ENCODE results near the gene TNFSF8.
A peak's percentile ranks its signal among the peaks of the same experiment; 100 is the strongest.

The TNFSF8 gene

DNA sequence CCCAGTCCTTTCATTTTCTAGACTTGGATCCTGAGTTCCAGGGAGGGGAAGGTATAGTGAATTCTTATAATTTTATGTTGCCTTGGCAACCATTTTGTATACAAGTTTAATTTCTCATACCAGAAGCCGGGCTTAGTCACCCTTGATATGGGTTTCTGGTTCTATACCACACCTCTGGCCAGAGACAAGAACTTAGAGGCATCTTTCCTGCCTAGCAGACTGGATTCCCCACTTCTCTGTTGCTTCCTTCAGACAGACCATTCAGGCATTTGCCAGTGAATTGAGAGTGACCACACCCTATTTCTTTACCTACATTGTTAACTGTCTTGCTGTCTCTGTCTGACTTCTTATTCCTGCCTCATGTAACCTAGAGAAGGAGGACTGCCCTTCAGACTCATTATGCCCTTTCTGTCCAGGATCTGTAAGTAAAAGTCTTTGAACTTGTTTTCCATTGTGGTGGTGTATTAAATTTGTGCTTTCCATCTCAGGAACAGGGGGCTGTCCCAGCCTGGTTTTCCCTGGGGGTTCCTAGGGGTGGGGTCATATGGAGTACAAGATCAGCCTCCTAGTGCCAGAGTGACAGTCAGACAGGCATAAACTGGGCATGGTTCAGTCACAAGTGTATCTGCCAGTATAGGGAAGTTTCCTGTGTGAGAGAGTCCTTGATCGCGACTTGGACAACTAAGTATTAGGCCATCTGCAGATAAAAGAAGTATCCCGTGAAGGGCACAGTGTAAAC, 27.4 kb downstream of the TNFSF8 start:
- DNase-seq = no peak

DNA sequence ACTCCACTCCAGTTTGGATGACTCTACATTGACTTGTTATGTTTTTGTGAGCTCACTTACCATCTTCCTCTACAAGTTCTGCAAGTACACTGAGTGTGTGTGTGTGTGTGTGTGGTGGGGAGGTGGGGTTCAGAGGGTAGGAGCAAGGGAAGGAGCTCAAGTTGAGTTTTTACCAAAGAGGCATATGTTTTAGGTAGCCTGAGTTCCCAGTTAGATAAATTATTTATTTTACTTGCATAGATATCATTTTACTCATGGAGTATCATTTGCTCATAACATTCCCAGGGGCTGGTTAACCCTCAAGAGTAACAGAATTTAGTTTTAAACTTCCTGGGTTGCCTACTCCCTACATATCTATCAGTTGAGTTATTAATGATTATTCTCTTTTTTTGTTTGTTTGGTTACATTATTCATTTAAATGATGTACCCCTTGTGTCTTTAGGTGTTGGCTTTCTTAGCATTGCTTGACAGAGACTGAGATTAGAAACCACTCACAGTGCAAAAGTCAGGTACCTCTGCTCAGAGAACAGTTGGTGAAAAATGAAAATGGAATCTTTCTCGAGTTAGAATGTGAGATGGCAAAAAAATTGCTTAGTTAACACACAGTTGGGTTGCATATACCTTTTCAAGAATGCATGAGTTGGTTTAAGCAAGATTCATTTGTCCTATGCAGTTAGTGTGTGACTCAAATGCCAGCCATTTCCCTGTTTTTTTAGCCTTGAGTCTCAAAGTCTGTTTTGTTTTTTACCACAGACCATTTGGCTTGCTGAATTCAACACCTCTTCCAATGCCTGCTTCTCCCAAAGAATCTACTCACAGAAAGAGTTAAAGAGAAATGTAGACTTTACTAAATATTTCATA, 29.2 kb downstream of the TNFSF8 start:
- no peak for DNase-seq

DNA sequence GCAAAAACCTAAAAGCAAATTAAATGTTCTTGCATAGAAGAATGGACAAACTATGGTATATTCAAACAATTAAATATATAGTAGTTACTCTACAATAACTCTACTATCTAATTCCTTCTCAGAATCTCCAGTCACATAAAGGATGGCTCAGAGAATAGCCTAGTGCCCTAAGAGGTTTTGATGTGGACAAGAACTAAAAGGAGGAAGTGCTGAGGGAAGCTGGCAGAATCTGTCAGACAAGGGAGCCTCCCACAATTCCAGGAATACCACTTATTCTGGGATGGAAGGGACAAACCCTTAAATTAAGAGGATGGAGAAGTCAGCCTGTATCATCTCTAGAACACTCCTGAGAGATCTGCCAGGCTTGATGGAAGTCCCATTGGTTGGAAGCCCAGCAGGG, 30.4 kb downstream of the TNFSF8 start:
- no peak for DNase-seq

DNA sequence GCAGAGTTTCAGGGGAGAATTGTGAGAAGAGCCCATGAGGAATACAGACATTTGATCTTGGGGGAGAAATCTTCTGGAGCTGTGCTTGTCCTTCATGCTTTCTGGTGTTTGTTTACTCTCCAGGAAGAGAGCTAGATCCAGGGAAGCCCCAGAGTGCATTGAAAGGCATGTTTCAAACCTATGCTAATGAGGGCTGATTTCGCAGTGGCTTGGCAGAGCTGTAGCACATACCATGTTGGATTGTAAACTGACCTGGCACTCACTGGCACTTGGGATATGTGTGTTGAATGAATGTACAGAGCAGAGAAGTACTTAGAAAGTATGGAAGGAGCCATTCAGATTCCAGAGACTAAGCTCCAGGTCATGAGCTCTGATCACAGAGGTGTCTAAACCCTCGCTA, 30.9 kb downstream of the TNFSF8 start:
- no peak for DNase-seq

DNA sequence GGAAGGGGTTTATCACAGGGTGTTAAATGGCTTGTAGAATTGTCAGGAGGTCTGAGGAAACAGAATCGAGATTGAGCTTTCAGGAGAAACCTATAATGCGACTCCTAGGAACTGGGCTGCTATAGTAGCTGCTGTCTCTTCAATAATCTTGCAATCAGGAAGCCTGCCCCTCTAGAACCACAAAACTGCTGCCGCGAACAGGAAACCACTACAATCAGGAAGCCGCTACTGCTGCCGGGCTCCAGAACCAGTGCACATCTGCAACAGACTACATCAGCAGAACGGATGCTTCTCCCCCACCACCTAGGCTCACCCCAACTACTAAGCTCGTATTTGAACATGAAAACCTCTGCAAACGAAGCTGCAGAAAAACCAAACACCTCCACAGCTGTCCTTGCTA, 31.6 kb downstream of the TNFSF8 start:
- peak; percentile 72 for DNase-seq

DNA sequence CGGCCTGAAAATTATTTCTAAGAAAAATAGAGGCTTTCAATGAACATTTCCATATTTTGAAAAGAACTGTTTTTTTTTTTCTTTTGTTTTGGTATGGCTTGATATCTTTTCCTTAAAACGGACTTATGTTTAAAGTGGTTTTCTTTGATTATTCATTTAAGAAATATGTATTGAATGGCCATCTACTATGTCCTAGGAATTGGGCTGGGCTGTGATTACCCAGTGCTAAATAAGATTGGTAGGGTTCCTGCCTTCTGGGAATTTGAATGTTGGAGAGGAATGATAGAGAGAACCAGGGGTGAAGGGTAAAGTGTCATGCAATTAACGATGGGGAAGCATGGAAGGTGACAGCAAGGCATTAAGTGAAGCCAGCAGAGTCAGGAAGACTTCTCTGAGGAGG, 33.2 kb downstream of the TNFSF8 start:
- DNase-seq = no peak

DNA sequence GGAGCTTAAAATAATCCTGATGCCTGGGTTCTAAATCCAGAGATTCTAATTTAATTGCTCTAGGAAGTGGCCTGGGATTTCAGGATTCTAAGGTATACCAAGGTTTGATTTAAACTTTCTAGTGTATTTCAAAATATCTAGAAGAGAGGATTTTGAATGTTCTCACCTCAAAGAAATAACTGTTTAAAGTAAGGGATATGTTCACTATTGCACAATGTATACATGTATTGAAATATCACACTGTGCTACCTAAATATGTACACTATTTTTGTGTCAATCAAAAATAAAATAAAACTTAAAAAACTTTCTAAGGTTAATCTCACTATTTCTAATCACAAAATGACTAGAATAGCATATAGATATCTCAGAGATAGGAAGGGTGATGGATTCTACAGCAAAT, 34.0 kb downstream of the TNFSF8 start:
- no peak for DNase-seq

- no peak for DNase-seq
These were observed 34.8 kb downstream of the TNFSF8 start for GRCh38 chr9:114895521-114895991.

GRCh38 chr9:114894609-114895433, 35.6 kb downstream of the TNFSF8 start:
- peak; percentile 53 for DNase-seq

- no peak for DNase-seq
These were observed 36.2 kb downstream of the TNFSF8 start for GRCh38 chr9:114894206-114894605.

DNA sequence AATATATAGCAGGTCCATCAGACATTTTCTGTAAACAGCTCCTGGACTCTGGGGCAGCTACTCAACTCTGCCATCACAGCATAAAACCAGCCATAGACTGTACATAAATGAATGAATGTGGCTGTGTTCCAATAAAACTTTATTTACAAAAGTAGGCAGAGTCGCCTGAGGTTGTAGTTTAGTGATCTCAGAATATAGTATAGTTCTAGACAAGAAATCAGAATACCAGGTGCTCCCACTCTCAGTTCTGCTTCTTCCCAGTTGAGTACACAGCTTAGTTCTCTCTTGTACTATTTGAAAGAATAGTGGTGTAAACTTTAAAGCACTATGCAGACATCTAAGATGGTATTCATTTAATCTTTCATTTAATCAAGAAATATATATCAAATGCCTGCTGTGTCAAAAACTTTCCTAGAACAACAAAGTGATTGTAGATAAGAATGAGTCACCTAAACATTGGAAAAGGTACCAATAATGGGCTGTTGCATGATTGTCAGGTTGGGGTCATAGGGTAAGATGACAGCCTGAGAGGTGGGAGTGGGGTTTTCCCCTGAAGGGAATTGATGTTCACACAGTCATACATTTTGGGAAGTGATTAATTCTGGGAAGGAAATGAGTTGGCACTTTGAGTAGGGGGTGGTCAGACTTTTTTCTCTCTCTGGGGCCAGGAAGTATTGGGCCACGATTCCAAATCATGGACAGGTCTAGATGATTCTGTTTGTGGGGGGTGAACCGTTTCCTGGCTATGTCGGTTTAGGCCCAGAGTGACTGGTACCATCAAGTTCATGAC, 37.0 kb downstream of the TNFSF8 start:
- no peak for DNase-seq

- DNase-seq = no peak
These were observed 40.6 kb downstream of the TNFSF8 start for GRCh38 chr9:114889802-114890224.

DNA sequence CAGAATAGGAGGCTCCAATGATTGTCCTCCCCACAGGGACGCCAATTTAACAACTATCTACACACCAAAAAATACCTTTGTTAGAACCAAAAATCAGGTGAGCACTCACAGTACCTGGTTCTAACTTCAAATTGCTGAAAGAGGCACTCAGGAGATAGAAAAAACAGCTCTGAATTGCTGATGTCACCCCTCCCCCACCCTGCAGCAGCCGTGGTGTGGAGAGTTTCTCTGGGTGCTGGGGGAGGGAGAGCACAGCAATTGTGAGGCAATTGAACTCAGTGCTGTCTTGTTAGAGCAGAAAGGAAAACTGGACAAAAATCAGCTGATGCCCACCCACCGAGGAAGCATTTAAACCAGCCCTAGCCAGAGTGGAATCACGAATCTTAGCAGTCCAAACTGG, 41.8 kb downstream of the TNFSF8 start:
- DNase-seq = no peak

GRCh38 chr9:114887963-114888362, 42.4 kb downstream of the TNFSF8 start:
- no peak for DNase-seq

GRCh38 chr9:114884787-114885452, 45.5 kb downstream of the TNFSF8 start:
- DNase-seq = no peak

GRCh38 chr9:114883709-114884108, 46.7 kb downstream of the TNFSF8 start:
- no peak for DNase-seq

GRCh38 chr9:114880291-114880745, 50.1 kb downstream of the TNFSF8 start:
- no peak for DNase-seq

DNA sequence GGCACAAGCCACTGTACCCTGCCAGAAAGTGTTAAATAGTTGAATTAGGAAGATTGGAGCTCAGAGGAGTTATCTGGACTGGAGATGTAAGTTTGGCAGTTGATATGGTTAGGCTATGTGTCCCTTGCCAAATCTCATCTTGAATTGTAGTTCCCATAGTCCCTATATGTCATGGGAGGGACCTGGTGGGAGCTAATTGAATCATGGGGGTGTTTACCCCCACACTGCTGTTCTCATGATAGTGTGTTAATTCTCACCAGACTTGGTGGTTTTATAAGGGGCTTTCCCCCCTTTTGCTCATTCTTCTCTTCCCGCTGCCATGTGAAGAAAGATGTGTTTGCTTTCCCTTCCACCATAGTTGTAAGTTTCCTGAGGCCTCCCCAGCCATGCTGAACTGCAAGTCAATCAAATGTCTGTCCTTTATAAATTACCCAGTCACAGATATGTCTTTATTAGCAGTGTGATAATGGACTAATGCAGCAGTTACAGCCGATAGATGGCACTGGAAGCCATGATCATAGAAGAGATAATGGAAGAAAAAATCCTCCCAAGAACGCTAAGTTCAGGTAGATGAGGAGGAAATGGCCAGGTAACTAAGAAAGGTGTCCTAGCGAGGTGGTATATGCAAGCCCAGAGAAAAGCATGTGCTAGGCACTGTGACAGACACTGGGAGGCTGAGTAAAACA, 51.4 kb downstream of the TNFSF8 start:
- DNase-seq = no peak

GRCh38 chr9:114869845-114870244, 60.5 kb downstream of the TNFSF8 start:
- DNase-seq = no peak

DNA sequence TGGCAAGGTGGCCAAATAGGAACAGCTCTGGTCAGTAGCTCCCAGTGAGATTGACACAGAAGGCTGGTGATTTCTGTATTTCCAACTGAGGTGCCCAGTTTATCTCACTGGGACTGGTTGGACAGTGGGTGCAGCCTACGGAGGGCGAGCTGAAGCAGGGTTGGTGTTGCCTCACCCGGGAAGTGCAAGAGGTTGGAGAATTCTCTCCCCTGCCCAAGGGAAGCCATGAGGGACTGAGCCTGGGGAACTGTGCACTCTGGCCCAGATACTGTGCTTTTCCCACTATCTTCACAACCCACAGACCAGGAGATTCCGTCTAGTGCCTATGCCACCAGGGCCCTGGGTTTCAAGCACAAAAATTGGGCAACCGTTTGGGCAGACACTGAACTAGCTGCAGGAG, 61.0 kb downstream of the TNFSF8 start:
- DNase-seq = no peak

DNA sequence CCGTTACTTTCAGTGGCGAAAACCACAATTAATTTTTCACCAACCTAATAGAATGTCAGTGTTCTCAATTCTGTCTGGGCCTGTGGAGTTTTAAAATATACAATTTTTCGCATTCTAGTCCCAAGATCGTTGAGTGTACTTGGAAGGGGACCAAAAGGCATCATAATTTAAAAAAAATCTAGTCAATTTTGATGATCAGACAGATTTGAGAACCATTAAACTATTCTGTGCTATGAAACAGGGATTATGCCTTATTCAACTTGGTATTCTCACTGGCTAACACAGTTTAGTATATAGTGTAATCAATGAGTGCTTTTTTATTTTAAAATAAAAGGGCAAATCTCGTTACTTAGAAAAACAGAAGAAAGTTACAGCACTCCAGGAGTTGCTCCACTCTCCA, 63.1 kb downstream of the TNFSF8 start:
- DNase-seq = no peak
